Memory B cell (primary cell): ENCODE measurements around the gene RHBDL3.

Source experiments
- ATAC-seq: fragments of 150-1000 bp; cut with Tn5 transposase; 2 replicates; pipeline ENCODE4 v1.10.0; 2021; ENCODE audit warnings: low read depth, mild to moderate bottlenecking, moderate library complexity
- DNase-seq, 2 donors: peaks; one replicate each; pipeline ENCODE4 v3.0.0; 2022; ENCODE audit warnings: low spot score in 2 of 2
- H3K27ac Mint-ChIP-seq: one replicate; pipeline ENCODE4 v1.8.0; 2022; ENCODE audit warnings: mild to moderate bottlenecking, moderate library complexity, mixed read lengths
- H3K27me3 Mint-ChIP-seq: one replicate; pipeline ENCODE4 v1.8.0; 2022; ENCODE audit warnings: mixed read lengths
- H3K36me3 Mint-ChIP-seq: one replicate; pipeline ENCODE4 v1.8.0; 2022; ENCODE audit warnings: mild to moderate bottlenecking, mixed read lengths
- H3K4me1 Mint-ChIP-seq: one replicate; pipeline ENCODE4 v1.8.0; 2022; ENCODE audit warnings: mixed read lengths
- H3K4me3 Mint-ChIP-seq: one replicate; pipeline ENCODE4 v1.8.0; 2022; ENCODE audit warnings: mild to moderate bottlenecking, moderate library complexity, mixed read lengths
- H3K9me3 Mint-ChIP-seq: one replicate; pipeline ENCODE4 v1.8.0; 2022; ENCODE audit warnings: mixed read lengths

The RHBDL3 gene

DNA sequence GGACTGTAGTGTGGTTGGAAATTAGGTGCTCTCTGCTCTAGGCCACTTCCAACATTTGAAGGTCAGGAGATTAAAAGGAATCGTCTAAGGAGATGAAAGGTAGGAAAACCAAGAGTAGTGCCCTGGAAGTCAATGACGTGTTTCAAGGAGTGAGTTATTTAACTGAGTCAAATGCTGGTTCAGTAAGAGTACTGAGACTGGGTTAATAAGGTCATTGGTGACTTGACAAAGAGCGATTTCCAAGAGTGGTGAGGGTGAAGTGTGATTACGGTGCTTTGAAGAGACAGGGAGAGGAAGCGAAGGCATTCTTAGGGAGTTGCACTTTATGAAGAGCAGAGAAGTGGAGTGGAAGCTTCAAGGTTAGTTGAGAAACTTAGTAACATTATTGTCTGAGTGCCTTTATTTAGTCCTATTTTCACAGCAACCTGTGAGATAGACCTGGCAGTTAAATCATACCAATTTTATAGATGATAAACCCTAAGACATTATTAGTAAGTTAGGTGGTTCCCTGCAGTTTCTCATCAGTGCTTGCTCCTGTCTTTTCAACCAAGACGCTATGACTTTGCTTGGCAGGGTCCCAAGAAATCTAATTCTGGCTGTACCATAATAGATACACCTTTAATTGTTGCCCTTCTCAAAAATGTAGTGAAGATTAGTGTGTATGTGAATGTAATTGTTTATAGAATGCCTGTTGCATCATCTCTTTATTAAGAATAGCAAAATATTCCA is 90.2 kb downstream of the RHBDL3 start:
- Mint-ChIP-seq H3K4me3 (peak overlapping the region; percentile 1), H3K36me3 (peaks cover 17% of the 10 kb centered on the region), H3K27ac (peak overlapping the region; percentile 7), H3K27me3 (no peaks in the 10 kb centered on the region), H3K4me1 (peaks cover 15% of the 10 kb centered on the region), H3K9me3 (no peaks in the 10 kb centered on the region)
- ATAC-seq, result no peak
- no peak for DNase-seq

GRCh38 chr17:32356378-32356743 is 90.7 kb downstream of the RHBDL3 start:
- ATAC-seq (no peak), DNase-seq (no peak)
- no peaks in the 10 kb centered on the region for H3K9me3 Mint-ChIP-seq
- H3K27me3 Mint-ChIP-seq, result no peaks in the 10 kb centered on the region
- H3K27ac Mint-ChIP-seq, result no peak overlapping the region
- no peak overlapping the region for H3K4me3 Mint-ChIP-seq
- H3K4me1 Mint-ChIP-seq, result peaks cover 15% of the 10 kb centered on the region
- peaks cover 19% of the 10 kb centered on the region for H3K36me3 Mint-ChIP-seq

DNA sequence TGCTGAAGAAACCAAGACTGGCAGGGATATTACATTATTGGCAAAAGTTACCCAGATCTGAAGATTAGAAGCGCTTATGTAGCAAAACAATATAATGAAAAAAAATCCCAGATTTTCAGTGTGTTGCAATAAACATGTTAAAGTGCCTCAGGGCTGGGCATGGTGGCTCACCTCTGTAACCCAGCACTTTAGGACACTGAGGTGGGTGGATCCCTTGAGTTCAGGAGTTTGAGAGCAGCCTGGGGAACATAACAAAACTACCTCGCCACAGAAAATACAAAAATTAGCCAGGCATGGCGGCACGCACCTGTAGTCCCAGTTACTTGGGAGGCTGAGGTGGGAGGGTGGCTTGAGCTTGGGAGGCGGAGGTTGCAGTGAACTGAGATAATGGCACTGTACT is 91.1 kb downstream of the RHBDL3 start:
- DNase-seq (no peak), ATAC-seq (no peak)
- Mint-ChIP-seq H3K4me3 (no peak overlapping the region), H3K4me1 (peaks cover 15% of the 10 kb centered on the region), H3K36me3 (peaks cover 19% of the 10 kb centered on the region), H3K9me3 (no peaks in the 10 kb centered on the region), H3K27ac (no peak overlapping the region), H3K27me3 (no peaks in the 10 kb centered on the region)

DNA sequence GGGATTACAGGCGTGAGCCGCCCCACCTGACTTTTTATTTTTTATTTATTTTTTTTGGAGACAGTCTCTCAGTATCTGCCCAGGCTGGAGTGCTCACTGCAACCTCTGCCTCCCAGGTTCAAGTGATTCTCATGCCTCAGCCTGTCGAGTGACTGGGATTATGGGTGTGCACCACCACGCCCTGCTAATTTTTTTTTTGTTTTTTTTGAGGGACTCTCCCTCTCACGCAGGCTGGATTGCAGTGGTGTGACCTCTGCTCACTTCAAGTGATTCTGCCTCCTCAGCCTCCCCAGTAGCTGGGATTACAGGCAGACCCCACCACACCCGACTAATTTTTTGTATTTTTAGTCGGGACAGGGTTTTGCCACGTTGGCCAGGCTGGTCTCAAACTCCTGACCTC is 92.0 kb downstream of the RHBDL3 start:
- Mint-ChIP-seq H3K4me3 (no peak overlapping the region), H3K27ac (no peak overlapping the region)
- ATAC-seq, result no peak

GRCh38 chr17:32361270-32361669 is 95.6 kb downstream of the RHBDL3 start:
- H3K4me1 Mint-ChIP-seq, result peaks cover 3% of the 10 kb centered on the region
- peaks cover 24% of the 10 kb centered on the region for H3K36me3 Mint-ChIP-seq
- H3K27ac Mint-ChIP-seq, result no peak overlapping the region
- DNase-seq, result no peak
- no peak for ATAC-seq
- H3K9me3 Mint-ChIP-seq, result no peaks in the 10 kb centered on the region
- H3K4me3 Mint-ChIP-seq, result no peak overlapping the region
- H3K27me3 Mint-ChIP-seq, result no peaks in the 10 kb centered on the region

More for the DNA sequence above, 92.0 kb downstream of the RHBDL3 start:
- Mint-ChIP-seq H3K27me3 (no peaks in the 10 kb centered on the region), H3K4me1 (peaks cover 15% of the 10 kb centered on the region), H3K36me3 (peaks cover 21% of the 10 kb centered on the region), H3K9me3 (no peaks in the 10 kb centered on the region)
- DNase-seq, result no peak

- Mint-ChIP-seq H3K36me3 (peaks cover 27% of the 10 kb centered on the region), H3K4me1 (peaks cover 7% of the 10 kb centered on the region), H3K27ac (no peak overlapping the region), H3K27me3 (no peaks in the 10 kb centered on the region), H3K4me3 (no peak overlapping the region), H3K9me3 (no peaks in the 10 kb centered on the region)
- DNase-seq (no peak), ATAC-seq (no peak)
Measured at GRCh38 chr17:32370426-32370825, 104.8 kb downstream of the RHBDL3 start.
